ENCODE data around the gene SMC1B.

GRCh38 chr22:45444168-45444567 lies 30.8 kb upstream of the SMC1B start:
- no peak for TF ChIP-seq CTCF (conservative IDR thresholded peaks at IDR 0.05; ENCODE audit: low read depth in 2 of 2)
- no peak for TF ChIP-seq REST (IDR thresholded peaks at IDR 0.05; ENCODE audit: unreplicated experiment)
- no peak for TF ChIP-seq CREB1 (CRISPR knock-in tag; IDR thresholded peaks at IDR 0.05; ENCODE audit: low read depth)
- no peak for TF ChIP-seq STAT1 (IDR thresholded peaks at IDR 0.05; ENCODE audit: unreplicated experiment)
- TF ChIP-seq EZH2 (IDR thresholded peaks at IDR 0.05; ENCODE audit: low read depth, unreplicated experiment): no peak
- TF ChIP-seq JUNB (IDR thresholded peaks at IDR 0.05; ENCODE audit: unreplicated experiment): no peak
- TF ChIP-seq EZH2phosphoT487 (IDR thresholded peaks at IDR 0.05; ENCODE audit: unreplicated experiment): no peak
- no peak for TF ChIP-seq POLR2AphosphoS5 (IDR thresholded peaks at IDR 0.05; ENCODE audit: low read depth)
- no peak for TF ChIP-seq ZNF331 (CRISPR knock-in tag; IDR thresholded peaks at IDR 0.05; ENCODE audit: low read depth)
